Gastroesophageal sphincter (tissue), 4 donors: ENCODE data around the gene YPEL1. TPM values are rescaled to one million over a fixed set of nuclear protein-coding genes. Genes with fewer than 3 reads are reported as not detected.

Experiments
- ATAC-seq: fragments of 150-250 bp; one replicate; pipeline ENCODE4 v1.9.1; 2016; ENCODE audit warnings: mild to moderate bottlenecking, moderate library complexity
- H3K27ac ChIP-seq, 4 donors: fragments of 200-600 bp; sonication (generic) in 3 of 4; 1 replicate in 3 of 4; 2 replicates in 1 of 4; pipeline ENCODE4 v1.5.1; 2016 to 2019
- H3K27me3 ChIP-seq: fragments of 200-600 bp; sonication (generic); one replicate; pipeline ENCODE4 v1.5.1; 2019
- H3K36me3 ChIP-seq, 2 donors: fragments of 200-600 bp; sonication (generic); one replicate each; pipeline ENCODE4 v1.5.1; 2019; ENCODE audit warnings: control low read depth in 1 of 2
- H3K4me1 ChIP-seq, 3 donors: fragments of 200-600 bp; sonication (generic); 1 replicate in 2 of 3; 2 replicates in 1 of 3; pipeline ENCODE4 v1.5.1; 2016 to 2019; ENCODE audit warnings: control low read depth in 2 of 3
- H3K4me3 ChIP-seq, 2 donors: fragments of 200-600 bp; sonication (generic); one replicate each; pipeline ENCODE4 v1.5.1; 2019; ENCODE audit warnings: mild to moderate bottlenecking in 1 of 2, moderate library complexity in 1 of 2
- H3K9me3 ChIP-seq, 3 donors: fragments of 200-600 bp; sonication (generic); one replicate each; pipeline ENCODE4 v1.5.1; 2017 to 2019; ENCODE audit warnings: control low read depth in 2 of 3
- EP300 ChIP-seq: sonication (generic); formaldehyde crosslinking; IDR thresholded peaks from one replicate; pipeline ENCODE4 v1.6.1; 2017; ENCODE audit warnings: antibody characterized with exemption, mild to moderate bottlenecking
- POLR2A ChIP-seq, 2 donors: fragments of 450-650 bp; IDR thresholded peaks; one replicate each; pipeline ENCODE4 v1.6.1; 2017; ENCODE audit warnings: antibody characterized with exemption in 2 of 2, mild to moderate bottlenecking in 2 of 2, moderate library complexity in 1 of 2
- POLR2AphosphoS5 ChIP-seq: sonication (generic); formaldehyde crosslinking; IDR thresholded peaks from one replicate; pipeline ENCODE4 v1.6.1; 2017; ENCODE audit warnings: antibody characterized with exemption
- WGBS, 2 donors: methylation state at CpG; one replicate each; pipeline ENCODE4 v1.1.5; 2018; ENCODE audit warnings: low coverage in 1 of 2; 5-methylcytosine and 5-hydroxymethylcytosine counted together
- total RNA-seq, 4 donors: library from RNA; depleted of rRNA; stranded (reverse); fragments of >200 nt; gene quantifications; one replicate each; pipeline ENCODE4 v1.1.0, GENCODE V29; 2016
- TF ChIP-seq, protein P1 (sequence below), 4 experiments: fragments of 200-600 bp in 2 of 4; fragments of 450-650 bp in 2 of 4; sonication (generic) in 1 of 4; IDR thresholded peaks; one replicate each; pipeline ENCODE4 v1.5.1; 2017 to 2019; ENCODE audit warnings: antibody characterized with exemption in 4 of 4, mild to moderate bottlenecking in 2 of 4, moderate library complexity in 2 of 4

The YPEL1 gene
- total RNA-seq, 4 donors from 2014 or later: 11.6 to 23.1 (median 15.8) TPM

DNA sequence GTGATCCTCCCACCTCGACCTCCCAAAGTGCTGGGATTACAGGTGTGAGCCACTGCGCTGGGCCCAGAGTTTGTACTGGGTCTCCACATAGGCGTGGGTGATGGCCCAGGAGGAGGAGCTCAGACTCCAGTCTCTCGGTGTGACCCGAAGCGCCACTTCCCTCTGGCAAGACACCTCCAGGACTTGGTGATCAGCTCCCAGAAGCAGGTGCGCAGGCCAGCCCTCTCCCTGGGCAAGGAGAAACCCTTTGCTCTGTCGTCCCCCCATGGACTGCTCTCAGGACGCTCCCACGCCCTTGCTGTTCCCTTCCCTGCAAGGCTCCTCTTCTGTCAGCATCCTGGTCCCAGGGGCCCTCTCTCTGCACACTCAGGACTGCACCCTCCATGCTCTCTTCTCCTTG lies 5.5 kb upstream of the YPEL1 start:
- no peak for ATAC-seq
- Histone ChIP-seq H3K9me3 (no peaks in the 10 kb centered on the region), H3K27ac (no peak overlapping the region), H3K4me1 (peaks cover 0 to 5% (median 0%) of the 10 kb centered on the region in 3 donors), H3K4me3 (no peak overlapping the region), H3K27me3 (no peaks in the 10 kb centered on the region), H3K36me3 (no peaks in the 10 kb centered on the region)
- WGBS, 2 donors: 82 to 83% methylated on average over 2 to 5 of the region's 10 CpGs
- TF ChIP-seq, protein P1, sequence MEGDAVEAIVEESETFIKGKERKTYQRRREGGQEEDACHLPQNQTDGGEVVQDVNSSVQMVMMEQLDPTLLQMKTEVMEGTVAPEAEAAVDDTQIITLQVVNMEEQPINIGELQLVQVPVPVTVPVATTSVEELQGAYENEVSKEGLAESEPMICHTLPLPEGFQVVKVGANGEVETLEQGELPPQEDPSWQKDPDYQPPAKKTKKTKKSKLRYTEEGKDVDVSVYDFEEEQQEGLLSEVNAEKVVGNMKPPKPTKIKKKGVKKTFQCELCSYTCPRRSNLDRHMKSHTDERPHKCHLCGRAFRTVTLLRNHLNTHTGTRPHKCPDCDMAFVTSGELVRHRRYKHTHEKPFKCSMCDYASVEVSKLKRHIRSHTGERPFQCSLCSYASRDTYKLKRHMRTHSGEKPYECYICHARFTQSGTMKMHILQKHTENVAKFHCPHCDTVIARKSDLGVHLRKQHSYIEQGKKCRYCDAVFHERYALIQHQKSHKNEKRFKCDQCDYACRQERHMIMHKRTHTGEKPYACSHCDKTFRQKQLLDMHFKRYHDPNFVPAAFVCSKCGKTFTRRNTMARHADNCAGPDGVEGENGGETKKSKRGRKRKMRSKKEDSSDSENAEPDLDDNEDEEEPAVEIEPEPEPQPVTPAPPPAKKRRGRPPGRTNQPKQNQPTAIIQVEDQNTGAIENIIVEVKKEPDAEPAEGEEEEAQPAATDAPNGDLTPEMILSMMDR (IDR thresholded peaks at IDR 0.05): no peak
- TF ChIP-seq EP300 (no peak), POLR2AphosphoS5 (no peak), POLR2A (IDR thresholded peaks at IDR 0.05) (no peak)

DNA sequence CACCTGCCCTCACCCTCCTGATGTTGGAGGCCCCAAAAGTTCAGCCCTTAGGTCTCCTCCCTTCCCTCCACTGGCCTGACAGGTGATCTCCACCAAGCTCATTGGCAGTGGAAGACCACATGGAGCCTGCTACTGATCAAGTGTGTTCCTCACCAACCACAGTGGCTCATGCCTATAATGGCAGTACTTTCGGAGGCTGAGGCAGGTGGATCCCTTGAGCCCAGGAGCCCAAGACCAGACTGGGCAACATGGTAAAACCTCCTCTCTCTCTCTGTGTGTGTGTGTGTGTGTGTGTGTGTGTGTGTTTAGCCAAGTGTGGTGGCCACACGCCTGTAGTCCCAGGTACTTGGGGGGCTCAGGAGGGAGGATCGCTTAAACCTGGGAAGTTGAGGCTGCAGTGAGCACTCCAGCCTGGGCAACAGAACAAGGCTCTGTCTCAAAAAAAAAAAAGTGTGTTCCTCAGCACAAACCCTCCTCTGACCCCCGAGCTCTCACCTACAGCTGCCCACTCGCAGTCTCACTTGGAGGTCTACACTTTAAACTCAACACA lies 4.3 kb upstream of the YPEL1 start:
- ATAC-seq: no peak
- 100% methylated on average over 2 of the region's 5 CpGs; no CpG with 5 or more reads in 1 of the 2 donors for WGBS, 2 donors

DNA sequence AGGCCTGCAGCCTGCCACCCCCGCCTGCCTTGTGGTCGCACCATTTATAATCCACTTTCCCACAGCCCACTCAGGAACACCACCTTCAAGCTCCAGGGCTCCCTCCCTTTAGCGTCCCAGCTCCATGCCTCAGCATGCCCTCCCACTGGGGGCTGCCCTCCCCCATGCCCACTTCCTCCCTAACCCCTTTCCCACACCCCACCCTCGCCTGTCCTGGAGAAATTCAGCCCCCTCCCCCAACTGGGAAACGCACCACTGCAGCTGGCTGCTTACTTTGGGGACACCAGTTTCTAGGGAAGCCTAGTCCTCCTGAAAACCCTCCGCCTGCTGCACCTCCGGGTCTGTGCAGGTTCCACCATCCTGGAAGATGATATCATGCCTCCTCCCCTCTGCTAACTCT lies 3.4 kb upstream of the YPEL1 start:
- TF ChIP-seq EP300 (no peak), POLR2AphosphoS5 (no peak), POLR2A (IDR thresholded peaks at IDR 0.05) (no peak)
- TF ChIP-seq, protein P1 (IDR thresholded peaks at IDR 0.05): no peak
- WGBS, 2 donors: 60 to 66% methylated on average over 2 to 6 of the region's 7 CpGs
- Histone ChIP-seq H3K4me1 (peaks cover 0 to 19% (median 4%) of the 10 kb centered on the region in 3 donors), H3K36me3 (no peaks in the 10 kb centered on the region), H3K4me3 (no peak overlapping the region), H3K9me3 (no peaks in the 10 kb centered on the region), H3K27me3 (no peaks in the 10 kb centered on the region), H3K27ac (no peak overlapping the region)
- ATAC-seq: no peak

More for the DNA sequence above, 4.3 kb upstream of the YPEL1 start:
- Histone ChIP-seq H3K4me3 (no peak overlapping the region), H3K4me1 (peaks cover 0 to 10% (median 0%) of the 10 kb centered on the region in 3 donors), H3K36me3 (no peaks in the 10 kb centered on the region), H3K9me3 (no peaks in the 10 kb centered on the region), H3K27ac (no peak overlapping the region), H3K27me3 (no peaks in the 10 kb centered on the region)
- TF ChIP-seq, protein P1 (IDR thresholded peaks at IDR 0.05): no peak
- no peak for TF ChIP-seq EP300
- TF ChIP-seq POLR2AphosphoS5: no peak
- no peak for TF ChIP-seq POLR2A (IDR thresholded peaks at IDR 0.05)

DNA sequence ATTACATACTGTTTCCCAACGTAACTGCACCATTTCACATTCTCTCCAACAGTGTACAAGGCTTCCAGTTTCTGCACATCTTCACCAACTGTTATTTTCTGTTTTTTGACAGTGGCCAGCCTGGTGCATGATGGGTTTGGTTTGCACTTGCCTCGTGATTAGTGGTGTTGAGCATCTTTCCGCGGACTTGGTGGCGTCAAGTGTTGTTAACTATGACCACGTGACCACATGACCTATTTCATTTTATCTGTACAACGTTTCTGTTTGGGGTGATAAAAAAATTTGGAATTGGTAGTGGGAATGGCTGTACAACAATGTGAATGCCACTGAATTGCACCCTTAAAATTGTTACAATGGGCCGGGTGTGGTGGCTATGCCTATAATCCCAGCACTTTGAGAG lies 2.5 kb upstream of the YPEL1 start:
- TF ChIP-seq, protein P1 (IDR thresholded peaks at IDR 0.05): no peak
- TF ChIP-seq POLR2AphosphoS5 (no peak), EP300 (no peak), POLR2A (IDR thresholded peaks at IDR 0.05) (no peak)
- no peak overlapping the region for H3K4me3 ChIP-seq
- 71 to 85% methylated on average over 6 to 8 of the region's 8 CpGs for WGBS, 2 donors
- peaks cover 0 to 24% (median 4%) of the 10 kb centered on the region in 3 donors for H3K4me1 ChIP-seq
- ATAC-seq: no peak
- no peak overlapping the region for H3K27ac ChIP-seq
- no peaks in the 10 kb centered on the region for H3K36me3 ChIP-seq
- no peaks in the 10 kb centered on the region for H3K27me3 ChIP-seq
- H3K9me3 ChIP-seq: no peaks in the 10 kb centered on the region

DNA sequence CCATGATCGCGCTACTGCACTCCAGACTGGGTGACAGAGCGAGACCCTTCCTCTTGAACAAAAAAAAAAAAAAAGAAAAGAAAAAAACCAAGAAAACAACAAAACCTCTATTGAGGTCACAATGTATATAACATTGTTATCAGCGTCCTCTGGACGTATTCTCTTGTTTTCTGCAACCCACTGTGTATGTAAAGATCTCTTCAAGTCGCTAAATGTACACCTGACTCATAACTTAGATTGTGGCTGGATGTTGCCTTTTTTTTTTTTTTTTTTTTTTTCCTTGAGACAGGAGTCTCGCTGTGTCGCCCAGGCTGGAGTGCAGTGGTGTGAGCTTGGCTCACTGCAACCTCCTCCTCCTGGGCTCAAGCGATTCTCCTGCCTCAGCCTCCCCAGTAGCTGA lies 1.4 kb upstream of the YPEL1 start:
- H3K27me3 ChIP-seq: no peaks in the 10 kb centered on the region
- H3K4me1 ChIP-seq: peaks cover 0 to 24% (median 4%) of the 10 kb centered on the region in 3 donors
- H3K36me3 ChIP-seq: no peaks in the 10 kb centered on the region
- no peak for ATAC-seq
- 72 to 83% methylated on average over 6 to 7 of the region's 9 CpGs for WGBS, 2 donors
- TF ChIP-seq, protein P1 (IDR thresholded peaks at IDR 0.05): no peak
- TF ChIP-seq POLR2A (IDR thresholded peaks at IDR 0.05) (no peak), POLR2AphosphoS5 (no peak), EP300 (no peak)
- H3K27ac ChIP-seq: no peak overlapping the region
- H3K9me3 ChIP-seq: no peaks in the 10 kb centered on the region
- H3K4me3 ChIP-seq: no peak overlapping the region
